ENCODE measurements around the gene MARCO. TPM values are rescaled to one million over a fixed set of nuclear protein-coding genes. Genes with fewer than 3 reads are reported as not detected.

The MARCO gene
- polyA plus RNA-seq, 1 of the 3 experiments (the other 2 are of a cell fraction): not detected

- Histone ChIP-seq H3K27me3 (ENCODE audit: insufficient read depth) (no peaks in the 10 kb centered on the region), H3K4me3 (ENCODE audit: low read depth in 2 of 2, low read length in 1 of 2) (no peak overlapping the region), H3K9me3 (no peaks in the 10 kb centered on the region), H2AFZ (ENCODE audit: low read depth) (no peak overlapping the region), H3F3A (replicated peaks; ENCODE audit: insufficient read depth) (no peaks in the 10 kb centered on the region), H3K27ac (ENCODE audit: low read depth in 2 of 2, low read length in 1 of 2) (no peak overlapping the region), H3K36me3 (replicated peaks in 1 of 2; ENCODE audit: control insufficient read depth in 1 of 2, insufficient read depth in 2 of 2, low read length in 1 of 2) (no peaks in the 10 kb centered on the region), H3K9me2 (no peaks in the 10 kb centered on the region), H3K79me2 (ENCODE audit: insufficient read depth) (no peaks in the 10 kb centered on the region), H4K20me1 (ENCODE audit: insufficient read depth) (no peaks in the 10 kb centered on the region), H3K4me2 (no peak overlapping the region), H3K4me1 (ENCODE audit: control insufficient read depth in 1 of 2, insufficient read depth in 2 of 2, low read depth in 1 of 2, low read length in 1 of 2) (no peaks in the 10 kb centered on the region), H3K9ac (no peak overlapping the region)
- no peak for TF ChIP-seq JUND (IDR thresholded peaks at IDR 0.05)
- TF ChIP-seq SMC3 (IDR thresholded peaks at IDR 0.05; ENCODE audit: low read depth, low read length): no peak
- WGBS (ENCODE audit: low lambda C conversion rate): 0% methylated on average over 3 of the region's 5 CpGs
- POLR2A ChIA-PET: no interaction called here
- no peak for DNase-seq
- CTCF ChIA-PET: interaction anchor here (0.7 to 1.4 kb wide), 3 partner anchors 8 to 12 kb away, joined by 3 read pairs; no protein-coding TSS in a partner anchor
Observed at GRCh38 chr2:118979152-118979861, 37.3 kb downstream of the MARCO start.

- Histone ChIP-seq H3F3A (replicated peaks; ENCODE audit: insufficient read depth) (no peaks in the 10 kb centered on the region), H3K36me3 (replicated peaks in 1 of 2; ENCODE audit: control insufficient read depth in 1 of 2, insufficient read depth in 2 of 2, low read length in 1 of 2) (no peaks in the 10 kb centered on the region), H4K20me1 (ENCODE audit: insufficient read depth) (no peaks in the 10 kb centered on the region), H3K79me2 (ENCODE audit: insufficient read depth) (no peaks in the 10 kb centered on the region), H3K27ac (ENCODE audit: low read depth in 2 of 2, low read length in 1 of 2) (no peak overlapping the region), H3K9ac (no peak overlapping the region), H3K4me2 (no peak overlapping the region), H2AFZ (ENCODE audit: low read depth) (no peak overlapping the region), H3K9me2 (no peaks in the 10 kb centered on the region), H3K27me3 (ENCODE audit: insufficient read depth) (no peaks in the 10 kb centered on the region), H3K4me1 (ENCODE audit: control insufficient read depth in 1 of 2, insufficient read depth in 2 of 2, low read depth in 1 of 2, low read length in 1 of 2) (no peaks in the 10 kb centered on the region), H3K4me3 (ENCODE audit: low read depth in 2 of 2, low read length in 1 of 2) (no peak overlapping the region), H3K9me3 (no peaks in the 10 kb centered on the region)
- no peak for TF ChIP-seq RFX5 (IDR thresholded peaks at IDR 0.05; ENCODE audit: low read length)
- no peak for TF ChIP-seq RAD21 (IDR thresholded peaks at IDR 0.05; ENCODE audit: low read length)
- no peak for TF ChIP-seq CHD2 (IDR thresholded peaks at IDR 0.05; ENCODE audit: low read length, partially characterized antibody)
- no peak for TF ChIP-seq NRF1 (IDR thresholded peaks at IDR 0.05; ENCODE audit: low read depth, low read length)
- TF ChIP-seq MXI1 (IDR thresholded peaks at IDR 0.05; ENCODE audit: low read depth, low read length): no peak
- no peak for TF ChIP-seq EP300 (IDR thresholded peaks at IDR 0.05; ENCODE audit: borderline replicate concordance in 1 of 2, low read depth in 1 of 2, low read length in 1 of 2)
- TF ChIP-seq ZBTB33 (IDR thresholded peaks at IDR 0.05; ENCODE audit: borderline replicate concordance, low read depth): no peak
- TF ChIP-seq MAX (IDR thresholded peaks at IDR 0.05; ENCODE audit: low read depth): no peak
- no peak for TF ChIP-seq TEAD4 (IDR thresholded peaks at IDR 0.05; ENCODE audit: borderline replicate concordance, insufficient read depth)
- no peak for TF ChIP-seq FOXJ3 (CRISPR knock-in tag; IDR thresholded peaks at IDR 0.05)
- no peak for TF ChIP-seq MEF2A (IDR thresholded peaks at IDR 0.05; ENCODE audit: borderline replicate concordance, low read depth)
- no peak for TF ChIP-seq USF1 (IDR thresholded peaks at IDR 0.05; ENCODE audit: borderline replicate concordance, low read depth)
- TF ChIP-seq REST (IDR thresholded peaks at IDR 0.05; ENCODE audit: low read depth, low read length): no peak
- no peak for TF ChIP-seq SMC3 (IDR thresholded peaks at IDR 0.05; ENCODE audit: low read depth, low read length)
- TF ChIP-seq SIN3A (IDR thresholded peaks at IDR 0.05; ENCODE audit: borderline replicate concordance, low read depth, low read length): no peak
- 0% methylated on average over 4 of the region's 4 CpGs for WGBS (ENCODE audit: low lambda C conversion rate)
- POLR2A ChIA-PET: no interaction called here
- CTCF ChIA-PET: interaction anchor here (1.4 kb wide), 1 partner anchor 9 kb away, joined by 3 read pairs; no protein-coding TSS in a partner anchor
- no peak for DNase-seq
Observed at GRCh38 chr2:118980022-118980421, 38.0 kb downstream of the MARCO start.

Measured in SK-N-SH (cell line).